Measurements from ENCODE around the gene OTULIN.

OTULIN gene

DNA sequence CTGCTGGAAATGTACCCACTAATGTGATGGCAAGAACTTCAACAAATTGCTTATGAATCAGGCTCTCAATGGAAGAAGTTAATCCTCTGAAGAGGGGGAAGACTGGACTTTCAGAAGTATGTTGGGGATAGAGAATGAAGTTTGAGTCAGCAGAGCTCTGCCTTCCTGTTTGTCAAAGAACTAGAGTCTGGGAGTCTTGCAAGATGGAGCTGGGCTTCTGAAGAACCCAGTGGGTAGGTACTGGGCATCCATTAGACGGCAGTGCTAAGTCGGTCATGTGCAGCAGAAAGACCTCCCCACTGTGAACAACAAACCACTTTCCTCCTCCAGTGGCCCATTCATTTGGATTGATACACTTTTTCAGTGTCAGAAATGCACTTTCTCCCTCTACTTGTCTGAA, 34.6 kb downstream of the OTULIN start:
- DNase-seq, result no peak

- no peak for DNase-seq
Measured at GRCh38 chr5:14699807-14700400, 35.4 kb downstream of the OTULIN start.

DNA sequence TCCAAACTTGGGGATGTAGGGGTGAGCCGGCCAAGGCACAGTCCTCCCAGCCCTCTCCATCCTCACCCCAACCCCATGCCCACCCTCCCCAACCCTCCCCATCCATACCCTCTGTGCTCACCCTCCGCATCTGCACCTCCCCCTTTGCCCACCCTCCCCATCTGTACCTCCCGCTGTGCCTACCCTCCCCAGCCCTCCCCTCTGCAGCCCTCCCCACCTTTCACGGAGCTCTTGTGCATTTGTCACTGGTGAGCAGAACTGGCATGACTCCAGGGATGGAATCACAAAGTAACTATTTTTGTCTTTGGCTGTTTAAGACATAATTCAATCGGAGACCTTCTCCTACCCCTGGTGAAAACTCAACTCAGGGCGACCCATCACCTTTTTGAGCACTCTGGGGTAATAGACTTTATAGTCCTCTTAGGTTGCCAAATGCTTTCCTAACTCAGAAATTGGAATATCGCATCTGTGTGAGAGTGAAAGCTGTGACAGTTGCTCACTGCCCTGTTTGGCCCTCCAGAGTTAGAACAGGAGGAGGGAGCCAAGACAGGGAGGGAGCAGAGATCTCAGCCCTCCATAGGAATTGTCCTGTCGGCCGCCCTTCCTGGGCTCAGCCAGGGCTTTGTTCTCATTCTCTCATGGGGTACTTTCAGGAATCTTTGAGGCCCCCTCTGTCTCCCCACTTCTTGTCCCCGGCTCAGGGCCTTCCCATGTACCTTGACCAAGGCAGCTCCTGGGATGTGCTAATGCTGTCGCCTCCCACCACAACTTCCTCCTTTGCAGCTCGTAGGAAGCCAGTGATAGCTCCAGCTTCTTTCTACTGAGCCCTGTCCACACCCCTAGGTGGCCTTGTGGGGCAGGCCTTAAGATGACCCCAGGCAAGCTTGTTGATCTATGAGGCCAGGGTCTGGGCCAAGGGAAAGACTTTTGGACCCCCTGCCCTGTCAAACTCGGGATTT, 36.2 kb downstream of the OTULIN start:
- DNase-seq, result no peak

DNA sequence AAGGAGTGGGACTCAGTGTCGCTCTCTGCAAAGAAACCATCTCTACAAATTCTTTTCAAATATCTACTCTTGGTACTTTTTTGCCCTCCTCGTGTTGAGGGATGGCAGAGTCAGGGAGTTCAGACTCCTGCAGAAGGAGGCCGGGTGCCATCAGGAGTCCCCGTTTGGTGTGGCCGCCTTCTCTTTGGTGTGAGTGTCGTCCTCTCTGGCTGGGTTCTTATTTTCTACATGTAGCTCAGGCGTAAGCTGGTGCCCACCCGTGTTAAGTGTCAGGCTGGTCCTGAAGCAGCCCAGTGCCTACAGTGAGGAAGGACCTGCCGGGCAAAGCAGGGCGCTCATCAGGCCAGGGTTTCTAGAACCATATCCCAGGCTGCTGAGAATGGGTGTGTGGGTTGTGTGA, 37.0 kb downstream of the OTULIN start:
- no peak for DNase-seq

DNA sequence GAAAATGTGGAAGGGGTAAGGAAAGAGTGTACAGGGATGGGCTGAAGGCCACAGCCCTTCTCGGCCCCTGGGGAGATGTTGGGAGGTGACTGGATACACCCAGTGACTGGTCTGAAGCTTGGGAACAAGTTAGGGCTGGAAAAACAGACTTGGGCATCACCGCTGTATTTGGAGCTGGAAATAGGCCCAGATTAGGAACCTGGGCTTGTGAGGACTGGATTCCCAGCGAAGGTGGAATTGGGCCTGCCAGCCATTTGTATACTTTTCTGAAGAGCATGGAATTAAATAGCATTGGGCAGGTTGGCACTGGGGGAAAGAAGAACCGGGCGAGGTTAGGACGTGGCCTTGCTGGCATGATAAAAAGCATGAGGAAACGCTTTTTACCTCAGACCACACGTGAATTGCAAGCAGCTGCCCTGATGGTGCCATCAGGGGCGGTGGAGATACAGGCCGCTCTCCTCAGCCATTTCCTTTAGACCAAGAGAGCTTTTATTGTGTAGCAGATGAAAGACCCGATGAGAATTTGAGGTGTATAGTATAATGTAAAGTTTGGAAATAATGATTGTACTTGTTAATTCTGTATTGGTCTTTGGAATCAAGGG, 37.8 kb downstream of the OTULIN start:
- DNase-seq, result no peak

GRCh38 chr5:14705556-14705955, 41.0 kb downstream of the OTULIN start:
- no peak for DNase-seq

DNA sequence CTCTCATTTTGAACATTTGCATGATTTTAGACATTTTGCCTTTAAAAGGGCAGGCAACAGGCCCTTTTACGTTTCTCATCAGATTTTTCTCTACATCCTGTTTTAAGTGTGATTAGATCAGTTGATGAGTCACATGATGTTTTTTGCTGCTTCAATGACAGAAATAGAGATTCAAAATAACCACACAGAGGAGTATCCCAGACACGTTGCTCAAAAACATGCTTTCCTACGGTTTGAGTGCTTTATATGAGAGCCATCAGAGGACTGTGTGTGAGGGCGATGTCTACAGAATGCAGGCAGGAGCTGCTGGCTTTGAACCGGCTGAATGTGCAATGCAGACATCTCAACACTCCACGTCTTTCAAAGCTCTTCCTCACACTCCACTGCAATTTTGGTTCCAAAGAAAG, 42.1 kb downstream of the OTULIN start:
- no peak for DNase-seq

- DNase-seq, result no peak
Measured at GRCh38 chr5:14707811-14708390, 43.4 kb downstream of the OTULIN start.

DNA sequence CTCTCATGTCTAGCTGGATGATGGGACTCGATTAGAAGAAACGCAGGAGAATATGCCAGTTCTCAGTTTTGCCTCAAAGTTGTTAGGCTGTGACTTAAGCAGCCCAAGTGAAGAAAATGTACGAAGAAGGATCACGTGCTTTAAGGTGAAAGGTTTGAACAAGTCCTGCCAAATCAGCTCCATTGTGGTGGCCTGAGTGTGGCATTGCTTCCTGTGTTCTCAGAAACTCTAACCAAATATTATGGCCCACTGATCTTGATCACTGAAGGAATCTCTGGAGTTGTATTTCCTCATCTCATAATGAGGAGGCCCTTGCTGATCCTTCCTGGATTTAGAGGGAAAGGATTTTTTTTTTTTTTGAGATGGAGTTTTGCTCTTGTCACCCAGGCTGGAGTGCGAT, 44.0 kb downstream of the OTULIN start:
- DNase-seq, result no peak

DNA sequence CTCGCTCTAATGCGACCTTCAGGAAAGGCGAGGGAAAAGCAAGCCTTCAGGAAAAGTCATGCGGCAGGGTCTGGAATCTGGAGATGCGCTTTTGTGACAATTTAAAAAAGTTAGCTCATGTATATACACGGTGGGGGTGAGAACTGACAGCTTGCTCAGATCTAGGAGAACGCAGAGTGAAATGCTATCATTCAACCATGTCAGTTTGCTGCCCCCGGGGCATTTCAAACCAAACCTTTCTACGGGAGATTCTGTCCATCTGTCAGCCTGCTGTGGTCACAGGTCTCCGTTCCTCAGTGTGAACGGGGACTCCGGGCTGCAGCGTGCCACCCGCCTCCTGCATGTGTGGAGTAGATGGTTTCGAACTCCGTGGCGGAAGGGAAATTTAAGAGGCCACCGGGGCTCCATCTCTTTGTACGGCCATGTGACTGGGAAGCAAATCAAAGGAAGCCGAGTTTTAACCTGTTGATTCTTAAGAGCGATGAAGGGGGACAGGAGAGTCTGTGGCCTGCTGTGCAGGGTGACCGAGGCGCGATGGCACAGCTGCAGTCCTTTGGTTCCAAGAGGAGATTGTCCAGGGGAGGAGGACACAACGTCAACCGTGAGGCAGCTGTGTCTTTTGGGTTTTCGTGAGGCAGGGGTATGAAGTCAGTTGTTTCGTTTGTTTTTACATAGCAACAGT, 45.9 kb downstream of the OTULIN start:
- no peak for DNase-seq

- DNase-seq, result no peak
Measured at GRCh38 chr5:14712131-14712530, 47.6 kb downstream of the OTULIN start.

DNA sequence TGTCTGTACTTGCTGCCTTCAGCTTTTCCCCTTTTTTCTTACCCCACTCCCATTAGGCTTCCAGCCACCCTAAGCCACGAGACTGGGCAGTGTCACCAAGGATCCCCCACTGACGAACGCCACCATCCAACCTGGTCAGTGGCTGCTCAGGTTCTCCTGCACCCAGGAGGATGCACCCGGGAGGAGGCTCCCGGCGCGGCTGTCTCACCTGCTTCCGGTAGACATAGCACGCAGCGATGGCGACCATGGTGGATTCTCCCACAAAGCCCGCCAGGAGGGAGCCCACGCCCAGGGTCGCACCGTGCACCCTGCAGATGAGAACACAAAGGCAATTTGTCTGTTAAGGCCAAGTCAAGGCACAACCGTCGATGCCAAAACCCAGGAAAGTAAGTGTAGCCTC, 48.1 kb downstream of the OTULIN start:
- DNase-seq, result no peak

DNA sequence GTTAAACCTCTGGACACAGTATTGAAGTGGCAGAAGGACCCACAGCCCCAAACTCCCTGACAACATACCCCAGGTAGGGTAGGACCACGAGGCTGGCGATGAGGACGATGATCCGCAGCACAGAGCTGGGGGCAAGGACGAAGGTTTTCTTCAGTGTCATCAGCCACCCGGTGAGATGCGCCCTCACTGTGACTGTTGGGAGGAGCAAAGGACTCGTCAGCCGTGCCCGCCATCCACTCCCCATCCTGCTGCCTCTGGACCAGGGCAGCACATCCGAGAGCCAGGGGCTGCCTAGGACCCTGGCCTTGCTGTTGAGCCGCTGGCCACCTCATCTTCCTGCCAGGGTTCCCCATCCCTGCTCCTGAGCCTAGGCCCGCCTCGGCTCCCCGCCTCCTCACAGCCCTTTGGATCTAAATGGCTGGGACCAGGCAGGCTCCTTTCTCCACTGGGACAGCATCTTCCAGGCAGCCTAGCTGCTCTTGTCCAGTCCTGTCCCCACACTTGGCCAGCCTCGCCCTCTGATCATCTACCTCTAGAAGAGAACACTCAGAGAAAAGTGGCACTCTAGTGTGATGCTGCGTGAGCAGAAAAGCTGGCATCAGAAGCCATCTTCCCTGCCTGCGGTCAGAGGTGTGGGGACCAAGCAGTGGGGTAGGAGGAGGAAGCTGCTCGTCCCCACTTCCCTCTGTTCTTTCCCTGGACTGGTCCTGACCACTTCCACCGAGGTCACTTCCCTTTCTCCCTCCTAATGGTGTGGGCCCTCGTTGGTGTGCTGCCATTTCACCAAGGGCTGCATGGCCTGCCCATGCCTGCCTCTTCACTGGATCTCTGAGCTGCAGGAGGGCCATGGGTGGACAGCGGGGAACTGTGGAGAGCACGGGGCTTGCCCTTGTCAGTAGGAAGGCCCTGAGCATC, 49.2 kb downstream of the OTULIN start:
- no peak for DNase-seq

GRCh38 chr5:14714706-14715105, 50.2 kb downstream of the OTULIN start:
- DNase-seq, result no peak

- DNase-seq, result no peak
Measured at GRCh38 chr5:14715481-14715880, 51.0 kb downstream of the OTULIN start.

DNA sequence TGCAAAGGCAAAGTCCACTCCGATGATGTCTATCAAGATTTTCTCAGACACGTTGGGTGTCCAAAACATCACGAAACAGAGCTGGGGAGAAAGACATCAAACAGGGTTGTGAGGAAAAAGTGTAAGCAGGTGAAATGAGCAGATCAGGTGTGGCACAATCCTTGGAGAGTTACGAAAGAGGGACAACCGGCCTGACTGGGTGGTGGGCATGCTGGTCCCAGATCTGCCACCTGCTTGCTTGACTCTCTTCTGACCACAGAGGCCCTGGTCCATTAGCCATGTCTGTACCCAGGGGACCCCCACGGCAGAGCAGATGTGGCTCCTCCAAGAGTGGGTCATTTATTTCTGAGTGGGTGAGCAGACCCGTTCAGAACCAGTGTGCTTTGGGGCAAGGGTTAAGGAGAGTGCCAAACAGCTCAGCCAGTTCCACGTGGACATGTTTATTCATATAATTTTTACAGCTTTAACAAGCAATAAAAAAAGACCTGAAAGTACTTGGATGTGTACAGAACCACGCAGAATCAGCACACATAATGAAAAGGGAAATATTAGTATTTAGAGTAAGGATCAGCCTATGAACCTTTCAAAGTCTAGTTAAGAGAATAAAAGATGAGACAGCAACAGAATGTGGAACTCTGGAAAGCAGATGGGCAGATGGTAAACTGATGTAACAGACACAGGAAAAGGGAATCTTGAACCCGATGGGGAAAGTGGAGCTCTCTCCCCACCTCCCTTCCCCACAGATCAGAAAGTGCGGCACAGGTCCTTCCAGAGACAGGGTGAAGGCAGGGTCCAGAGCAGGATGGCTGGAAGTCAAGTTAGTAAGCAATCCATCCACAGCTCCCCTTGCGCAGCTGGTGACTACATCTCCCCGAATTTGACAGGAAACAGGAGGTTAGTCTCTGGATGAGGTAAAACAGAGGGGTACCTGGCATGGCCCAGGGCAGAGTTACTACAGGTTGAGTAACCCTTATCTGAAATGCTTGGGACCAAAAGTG, 52.5 kb downstream of the OTULIN start:
- DNase-seq, result no peak

DNA sequence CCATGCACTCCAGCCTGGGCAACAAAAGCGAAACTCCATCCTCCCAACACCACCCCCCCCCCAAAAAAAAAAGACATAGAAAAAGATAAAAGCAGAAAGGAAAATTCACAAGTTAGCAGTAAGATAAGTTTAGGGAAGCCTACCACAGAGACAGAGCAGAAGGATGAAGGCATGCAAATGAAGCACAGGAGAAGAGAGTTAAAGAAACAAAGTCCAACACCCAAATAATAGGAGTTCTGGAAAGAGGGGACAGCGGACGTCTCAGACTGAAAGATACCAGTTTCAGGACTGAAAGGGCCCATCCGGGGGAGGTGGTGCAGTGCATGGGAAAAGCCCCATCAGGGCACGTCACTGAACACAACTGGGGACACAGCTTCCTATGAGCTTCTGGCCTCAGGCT, 54.3 kb downstream of the OTULIN start:
- DNase-seq, result no peak

- DNase-seq, result peak; percentile 31
Measured at GRCh38 chr5:14720236-14720923, 55.9 kb downstream of the OTULIN start.

DNA sequence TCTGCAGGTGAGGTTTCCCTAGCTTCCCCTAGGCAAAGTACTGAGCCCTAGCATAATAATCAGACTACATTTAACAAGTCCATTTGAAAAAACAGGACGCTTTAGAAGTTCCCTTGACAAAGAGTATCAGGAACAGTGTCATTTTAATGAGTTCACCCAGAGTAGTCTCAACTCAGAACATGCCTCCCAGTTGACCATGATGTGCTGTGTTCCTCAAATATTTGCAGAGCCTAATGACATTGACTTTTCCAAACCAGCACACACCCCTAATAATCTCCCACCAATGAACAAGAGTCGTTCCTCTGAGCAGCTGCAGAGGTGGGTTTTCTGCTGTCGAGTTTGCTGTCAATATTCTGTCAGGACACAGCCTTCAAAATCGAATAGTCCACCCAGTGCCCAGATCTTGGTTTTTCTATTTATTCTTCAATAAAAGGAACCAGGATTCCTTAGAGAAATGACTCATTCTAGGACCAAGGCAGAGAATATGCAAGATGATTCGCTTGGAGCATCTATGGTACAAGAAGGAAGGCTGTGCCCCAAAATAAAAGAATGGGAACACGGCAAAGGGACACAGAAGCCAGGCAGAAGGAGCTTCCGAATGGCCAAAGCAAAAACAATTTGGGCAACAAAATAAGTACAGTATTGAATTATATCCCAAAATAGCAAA, 57.6 kb downstream of the OTULIN start:
- DNase-seq, result no peak
